ENCODE results near the gene FAT4. TPM values are rescaled to one million over a fixed set of nuclear protein-coding genes. Genes with fewer than 3 reads are reported as not detected.

Gene FAT4
- total and polyA plus RNA-seq, 3 donors from 2014 or later = 2.8 to 8.9 (median 6.5) TPM

- no peaks in the 10 kb centered on the region for H3K4me1 ChIP-seq
- 87 to 89% methylated on average over 2 of the region's 2 CpGs for WGBS, 2 donors
- TF ChIP-seq CTCF (IDR thresholded peaks at IDR 0.05) (no peak), POLR2A (IDR thresholded peaks at IDR 0.05) (no peak)
Measured at GRCh38 chr4:125331116-125331515, 16.4 kb downstream of the FAT4 start.

GRCh38 chr4:125334926-125335325 is 20.2 kb downstream of the FAT4 start:
- no peaks in the 10 kb centered on the region for H3K36me3 ChIP-seq (ENCODE audit: low read depth, missing control alignments)
- no peak overlapping the region for H3K27ac ChIP-seq
- TF ChIP-seq POLR2A (IDR thresholded peaks at IDR 0.05) (no peak), CTCF (IDR thresholded peaks at IDR 0.05) (no peak)
- H3K9me3 ChIP-seq = no peaks in the 10 kb centered on the region
- no peaks in the 10 kb centered on the region for H3K4me1 ChIP-seq
- no peak for DNase-seq
- intact Hi-C loops (cut with DNase I; ENCODE audit: low total_unique reads) = no loop called here
- 23 to 57% methylated on average over 1 of the region's 1 CpG for WGBS, 2 donors
- H3K4me3 ChIP-seq = no peak overlapping the region
- no peaks in the 10 kb centered on the region for H3K27me3 ChIP-seq

More at GRCh38 chr4:125331116-125331515, 16.4 kb downstream of the FAT4 start:
- no peaks in the 10 kb centered on the region for H3K27me3 ChIP-seq
- H3K4me3 ChIP-seq = no peak overlapping the region
- no peak for DNase-seq
- no peaks in the 10 kb centered on the region for H3K9me3 ChIP-seq
- H3K27ac ChIP-seq = no peak overlapping the region
- H3K36me3 ChIP-seq (ENCODE audit: low read depth, missing control alignments) = no peaks in the 10 kb centered on the region
- intact Hi-C loops (cut with DNase I; ENCODE audit: low total_unique reads) = no loop called here

- no peaks in the 10 kb centered on the region for H3K4me1 ChIP-seq
- intact Hi-C loops (cut with DNase I; ENCODE audit: low total_unique reads) = no loop called here
- H3K4me3 ChIP-seq = no peak overlapping the region
- no peak for DNase-seq
- 59 to 70% methylated on average over 4 of the region's 4 CpGs for WGBS, 2 donors
- TF ChIP-seq CTCF (IDR thresholded peaks at IDR 0.05) = no peak
- TF ChIP-seq POLR2A (IDR thresholded peaks at IDR 0.05) = no peak
- no peaks in the 10 kb centered on the region for H3K9me3 ChIP-seq
- H3K27me3 ChIP-seq = no peaks in the 10 kb centered on the region
- no peak overlapping the region for H3K27ac ChIP-seq
- H3K36me3 ChIP-seq (ENCODE audit: low read depth, missing control alignments) = no peaks in the 10 kb centered on the region
Measured at GRCh38 chr4:125338814-125339213, 24.1 kb downstream of the FAT4 start.

GRCh38 chr4:125344198-125344597 is 29.4 kb downstream of the FAT4 start:
- no peaks in the 10 kb centered on the region for H3K4me1 ChIP-seq
- intact Hi-C loops (cut with DNase I; ENCODE audit: low total_unique reads) = no loop called here
- no peaks in the 10 kb centered on the region for H3K27me3 ChIP-seq
- H3K9me3 ChIP-seq = no peaks in the 10 kb centered on the region
- DNase-seq = no peak
- WGBS, 2 donors = 82 to 88% methylated on average over 2 of the region's 2 CpGs
- H3K4me3 ChIP-seq = no peak overlapping the region
- H3K36me3 ChIP-seq (ENCODE audit: low read depth, missing control alignments) = no peaks in the 10 kb centered on the region
- TF ChIP-seq CTCF (IDR thresholded peaks at IDR 0.05) = no peak
- TF ChIP-seq POLR2A (IDR thresholded peaks at IDR 0.05) = no peak
- no peak overlapping the region for H3K27ac ChIP-seq

GRCh38 chr4:125346616-125347015 is 31.9 kb downstream of the FAT4 start:
- H3K4me1 ChIP-seq = no peaks in the 10 kb centered on the region
- H3K4me3 ChIP-seq = no peak overlapping the region
- no peaks in the 10 kb centered on the region for H3K9me3 ChIP-seq
- intact Hi-C loops (cut with DNase I; ENCODE audit: low total_unique reads) = no loop called here
- H3K27me3 ChIP-seq = no peaks in the 10 kb centered on the region
- DNase-seq = no peak
- H3K27ac ChIP-seq = no peak overlapping the region
- no peaks in the 10 kb centered on the region for H3K36me3 ChIP-seq (ENCODE audit: low read depth, missing control alignments)
- WGBS, 2 donors = 79 to 88% methylated on average over 4 of the region's 4 CpGs
- no peak for TF ChIP-seq POLR2A (IDR thresholded peaks at IDR 0.05)
- TF ChIP-seq CTCF (IDR thresholded peaks at IDR 0.05) = no peak
